GM21423 (cell line): Measurements from ENCODE around the gene TSKS.

Experiments used
- ATAC-seq: cut with Tn5 transposase; IDR thresholded peaks from one replicate; pipeline ENCODE4 v1.9.1; 2021; ENCODE audit warnings: mild to moderate bottlenecking, moderate library complexity; ENCODE audit not compliant: unreplicated experiment

TSKS gene

GRCh38 chr19:49718991-49719390, 44.1 kb downstream of the TSKS start:
- no peak for ATAC-seq

GRCh38 chr19:49718511-49718910, 44.6 kb downstream of the TSKS start:
- ATAC-seq, result no peak

GRCh38 chr19:49716154-49716553, 47.0 kb downstream of the TSKS start:
- ATAC-seq, result no peak

GRCh38 chr19:49713236-49713845, 49.8 kb downstream of the TSKS start:
- ATAC-seq, result no peak

GRCh38 chr19:49712397-49712859, 50.7 kb downstream of the TSKS start:
- ATAC-seq, result no peak

- no peak for ATAC-seq
These were observed 52.6 kb downstream of the TSKS start for GRCh38 chr19:49710372-49710951.

- ATAC-seq, result no peak
These were observed 57.2 kb downstream of the TSKS start for GRCh38 chr19:49705919-49706318.

GRCh38 chr19:49704888-49705642, 58.0 kb downstream of the TSKS start:
- no peak for ATAC-seq

GRCh38 chr19:49701271-49701786, 61.8 kb downstream of the TSKS start:
- ATAC-seq, result no peak

- ATAC-seq, result no peak
These were observed 62.5 kb downstream of the TSKS start for GRCh38 chr19:49700563-49700962.

- no peak for ATAC-seq
These were observed 63.7 kb downstream of the TSKS start for GRCh38 chr19:49699364-49699763.

- no peak for ATAC-seq
These were observed 66.2 kb downstream of the TSKS start for GRCh38 chr19:49696865-49697264.

GRCh38 chr19:49696115-49696514, 67.0 kb downstream of the TSKS start:
- no peak for ATAC-seq

GRCh38 chr19:49692147-49692506, 71.0 kb downstream of the TSKS start:
- no peak for ATAC-seq

GRCh38 chr19:49691243-49692146, 71.6 kb downstream of the TSKS start:
- ATAC-seq, result no peak

- no peak for ATAC-seq
These were observed 72.4 kb downstream of the TSKS start, which contains the start of gene CPT1C for GRCh38 chr19:49690656-49691242. TSS of gene CPT1C (plus strand) at chr19:49691116. CDS start at chr19:49692253, 1,137 bp downstream.

GRCh38 chr19:49690079-49690655, 72.9 kb downstream of the TSKS start:
- no peak for ATAC-seq
